Left ventricle myocardium superior (tissue), 1 donor: ENCODE results near the gene CYP27B1. TPM values are rescaled to one million over a fixed set of nuclear protein-coding genes. Genes with fewer than 3 reads are reported as not detected.
A peak's percentile ranks its signal among the peaks of the same experiment; 100 is the strongest.

Source experiments
- ATAC-seq: fragments of 200-7000 bp; cut with Tn5 transposase; one replicate; pipeline ENCODE4 v1.9.1; 2020; ENCODE audit warnings: mild to moderate bottlenecking, moderate library complexity
- DNase-seq: peaks from one replicate; pipeline ENCODE4 v3.0.0-alpha.2; 2020
- intact Hi-C: fragments of 100-400 bp; cut with micrococcal nuclease; formaldehyde crosslinking; loops from one replicate; pipeline ENCODE4 v1.11.0; 2022
- total RNA-seq: library from RNA; stranded (reverse); fragmentation: NEBNext Ultra II Directional; extraction: Animal tissue kit (Norgen Biotek cat#: 25700); gene quantifications from one replicate; pipeline ENCODE4 v1.2.1, GENCODE V29; 2021
- donor health status: DM: no; HTN: yes; CAD: no; lungs with severe emphysema.

CYP27B1 gene
- total RNA-seq, 1 donor from 2014 or later: not detected

DNA sequence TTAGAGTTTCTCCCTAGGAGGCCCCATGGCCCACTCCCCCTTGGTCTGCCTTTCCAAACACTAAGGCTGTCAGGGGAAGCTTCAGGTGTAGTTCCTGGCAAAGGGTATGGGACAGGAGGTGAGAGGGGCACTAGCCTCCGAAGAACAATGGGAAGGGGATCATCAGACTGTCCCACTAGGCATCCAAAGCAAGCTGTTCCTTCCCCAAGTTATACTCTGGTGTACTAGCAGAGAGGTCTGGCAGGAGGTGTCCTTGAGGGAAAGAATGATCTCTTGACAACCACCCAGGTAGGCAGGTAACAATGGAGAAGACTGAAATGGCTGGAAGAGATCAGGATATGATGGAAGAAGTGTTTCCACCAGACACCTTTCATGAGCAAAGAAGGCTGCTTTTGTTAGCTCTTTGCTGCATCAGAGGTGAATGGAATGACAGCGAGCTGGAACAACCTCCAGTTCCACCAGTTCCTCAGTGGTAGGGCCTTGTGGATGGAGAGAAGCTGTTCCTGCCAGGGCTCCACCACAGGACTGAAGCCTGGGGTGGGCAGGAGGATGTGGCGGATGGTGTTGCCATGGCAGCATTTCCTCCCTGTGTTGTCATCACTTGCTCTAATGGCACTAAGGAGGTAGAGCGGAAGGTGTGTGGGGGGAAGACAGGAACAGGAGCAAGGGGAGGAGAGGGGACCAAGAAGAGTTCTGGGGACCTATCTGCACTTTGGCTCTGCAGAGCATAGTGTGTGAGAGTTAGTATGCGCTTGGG is 26.0 kb downstream of the CYP27B1 start:
- DNase-seq (no peak), ATAC-seq (no peak)
- intact Hi-C loops: no loop called here

DNA sequence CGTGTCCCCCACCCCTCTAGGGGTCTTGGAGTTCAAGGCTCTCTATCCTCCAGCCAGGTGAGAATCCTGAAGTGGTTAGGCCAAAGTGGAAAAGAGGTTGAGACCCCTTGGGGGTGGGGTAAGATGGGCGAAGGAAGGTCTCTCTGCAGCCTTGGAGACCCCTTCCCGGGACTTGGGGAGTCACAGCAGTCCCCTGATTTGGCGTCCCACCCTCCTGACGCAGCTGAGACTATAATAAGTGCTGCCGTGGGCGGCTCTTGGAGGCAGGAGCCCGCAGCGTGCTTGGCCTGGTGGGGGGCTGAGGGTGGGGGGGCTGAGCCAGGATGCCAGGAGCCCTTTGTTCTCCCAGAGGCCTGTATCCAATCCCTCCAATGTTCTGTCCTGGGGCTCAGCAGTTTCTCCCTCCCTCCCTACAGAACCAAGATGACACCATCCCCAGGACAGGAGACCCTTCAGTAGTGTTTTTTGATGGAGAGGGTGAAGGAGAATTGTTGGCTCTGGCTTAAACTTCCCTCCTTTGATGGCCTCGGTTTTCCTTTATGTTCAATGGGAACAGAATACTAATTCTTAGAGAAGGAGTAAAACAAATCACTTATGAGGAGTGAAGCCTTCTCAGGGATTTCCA is 26.9 kb downstream of the CYP27B1 start:
- DNase-seq: no peak
- no peak for ATAC-seq
- intact Hi-C loops: no loop called here

DNA sequence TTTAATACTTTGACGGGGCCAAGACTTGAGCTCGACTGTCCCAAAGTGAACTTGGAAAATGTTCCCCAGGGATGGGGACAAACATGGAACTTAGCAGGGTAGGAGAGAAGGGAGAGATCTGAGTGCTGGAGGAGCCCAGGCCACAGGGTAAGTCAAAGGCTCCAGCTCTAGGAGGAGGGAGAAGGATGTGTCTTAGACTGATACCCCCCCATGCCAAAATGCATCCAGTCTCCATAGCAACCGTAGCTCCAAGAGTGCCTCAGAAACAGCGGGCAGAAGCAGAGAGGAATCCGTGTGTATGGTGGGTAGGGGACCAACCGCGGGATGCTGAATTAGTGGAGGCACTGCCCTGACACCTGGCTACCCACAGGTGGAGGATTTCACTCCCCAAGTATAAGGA is 27.5 kb downstream of the CYP27B1 start:
- ATAC-seq (no peak), DNase-seq (no peak)
- intact Hi-C loops: no loop called here

DNA sequence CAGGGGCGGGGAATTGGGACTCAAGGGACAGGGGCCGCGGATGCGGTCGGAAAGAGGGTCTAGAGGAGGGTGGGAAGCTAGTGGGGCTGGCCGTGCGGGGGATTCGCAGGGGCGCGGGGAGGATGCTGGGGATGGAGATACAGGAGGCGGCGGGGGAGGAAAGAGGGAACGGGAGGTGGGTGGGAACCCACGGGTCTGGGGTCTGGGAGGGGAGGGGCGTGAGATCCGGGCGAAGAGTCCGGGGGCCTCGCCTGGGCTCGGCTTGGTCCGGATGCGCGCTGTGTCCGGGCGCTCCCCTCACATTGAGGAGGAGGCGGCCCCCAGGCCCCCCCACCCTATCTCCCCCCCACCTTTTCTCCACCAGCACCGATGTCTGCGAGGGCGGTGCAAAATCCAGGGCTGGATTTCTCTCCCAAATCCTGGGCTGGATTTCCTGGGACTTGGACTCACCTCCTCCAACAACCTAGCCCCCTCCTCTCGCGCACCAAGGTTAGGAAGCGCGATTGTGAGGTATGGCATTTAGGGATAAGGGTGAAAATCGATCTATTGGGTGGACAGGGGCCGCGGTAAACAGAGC is 28.1 kb downstream of the CYP27B1 start, which contains the start of gene AGAP2:
AGAP2 (minus strand) TSS at position 82 of the 577 bp plus-strand sequence. CDS start 496 bp downstream, outside the sequence.
- no peak for DNase-seq

DNA sequence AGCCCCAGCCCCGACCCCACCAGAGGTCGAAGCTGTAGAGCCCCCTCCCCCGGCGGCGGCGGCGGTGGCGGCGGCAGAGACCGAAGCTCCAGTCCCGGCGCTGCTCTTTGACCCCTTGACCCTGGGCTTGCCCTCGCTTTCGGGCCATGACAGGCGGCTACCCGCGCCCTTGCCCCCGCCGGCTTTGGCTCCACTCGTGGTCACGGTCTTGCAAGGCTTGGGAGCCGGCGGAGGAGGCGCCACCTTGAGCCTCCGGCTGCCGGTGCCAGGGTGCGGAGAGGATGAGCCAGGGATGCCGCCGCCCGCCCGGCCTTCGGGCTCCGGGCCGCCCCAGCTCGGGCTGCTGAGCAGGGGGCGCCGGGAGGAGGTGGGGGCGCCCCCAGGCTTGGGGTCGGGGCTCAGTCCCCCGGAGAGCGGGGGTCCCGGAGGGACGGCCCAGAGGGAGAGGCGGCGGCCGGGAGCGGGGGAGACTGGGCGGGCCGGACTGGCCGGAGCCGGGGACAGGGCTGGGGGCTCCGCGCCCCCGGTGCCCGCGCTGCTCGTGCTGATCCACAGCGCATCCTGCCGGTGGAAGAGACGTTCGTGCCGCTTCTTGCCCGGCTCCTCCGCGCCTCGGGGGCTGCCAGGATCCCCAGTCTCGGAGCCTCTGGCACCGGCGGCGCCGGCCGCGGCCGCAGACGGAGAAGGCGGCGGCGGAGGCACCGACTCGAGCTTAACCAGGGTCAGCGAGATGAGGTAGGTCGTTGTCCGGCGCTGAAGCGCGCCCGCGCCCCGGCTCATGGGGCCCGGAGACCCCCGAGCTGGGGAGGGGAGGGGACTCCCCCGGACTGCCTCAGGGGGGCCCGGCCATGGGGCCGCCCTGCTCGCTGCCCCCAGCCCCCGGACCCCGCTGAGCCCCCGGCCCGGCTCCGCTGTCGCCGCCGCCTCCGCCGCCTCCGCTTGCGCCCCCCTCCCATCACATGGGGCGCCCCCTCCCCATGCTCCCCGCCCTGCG is 29.1 kb downstream of the CYP27B1 start:
- no peak for ATAC-seq
- intact Hi-C loops: no loop called here
- no peak for DNase-seq

More for the DNA sequence above, 28.1 kb downstream of the CYP27B1 start, which contains the start of gene AGAP2:
- intact Hi-C loops: no loop called here
- no peak for ATAC-seq

DNA sequence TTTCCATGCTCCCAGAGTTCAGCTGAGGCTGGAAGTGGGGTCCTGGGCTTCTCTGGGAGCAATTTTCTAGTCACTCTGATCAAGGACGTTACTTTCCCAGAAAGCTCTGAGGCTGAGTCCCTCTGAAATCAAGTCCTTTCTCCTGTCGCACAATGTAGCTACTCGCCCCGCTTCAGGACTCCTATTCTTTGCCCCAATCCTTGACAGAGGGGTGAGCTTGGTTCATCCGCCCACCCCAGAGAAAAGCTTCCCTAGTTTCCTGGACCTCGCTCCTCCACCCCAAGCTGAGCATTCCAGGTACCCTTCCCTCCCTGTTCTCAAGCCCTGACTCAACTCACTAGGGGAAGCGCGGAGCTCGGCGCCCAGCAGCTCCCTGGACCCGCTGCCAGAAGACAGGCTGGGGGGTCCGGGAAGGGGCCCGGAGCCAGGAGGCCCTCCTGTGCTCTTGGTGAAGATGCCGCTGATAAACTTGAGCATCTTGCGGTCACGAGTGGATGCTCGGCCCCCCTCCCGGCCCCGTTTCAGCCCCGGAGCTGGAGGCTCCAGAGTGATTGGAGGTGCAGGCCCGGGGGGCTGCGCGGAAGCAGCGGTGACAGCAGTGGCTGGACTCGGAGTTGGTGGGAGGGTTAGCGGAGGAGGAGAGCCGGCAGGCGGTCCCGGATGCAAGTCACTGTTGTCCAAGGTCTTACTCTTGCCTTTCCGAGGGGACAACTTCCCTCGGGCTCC is 30.0 kb downstream of the CYP27B1 start:
- DNase-seq: no peak
- ATAC-seq: no peak
- intact Hi-C loops: no loop called here

DNA sequence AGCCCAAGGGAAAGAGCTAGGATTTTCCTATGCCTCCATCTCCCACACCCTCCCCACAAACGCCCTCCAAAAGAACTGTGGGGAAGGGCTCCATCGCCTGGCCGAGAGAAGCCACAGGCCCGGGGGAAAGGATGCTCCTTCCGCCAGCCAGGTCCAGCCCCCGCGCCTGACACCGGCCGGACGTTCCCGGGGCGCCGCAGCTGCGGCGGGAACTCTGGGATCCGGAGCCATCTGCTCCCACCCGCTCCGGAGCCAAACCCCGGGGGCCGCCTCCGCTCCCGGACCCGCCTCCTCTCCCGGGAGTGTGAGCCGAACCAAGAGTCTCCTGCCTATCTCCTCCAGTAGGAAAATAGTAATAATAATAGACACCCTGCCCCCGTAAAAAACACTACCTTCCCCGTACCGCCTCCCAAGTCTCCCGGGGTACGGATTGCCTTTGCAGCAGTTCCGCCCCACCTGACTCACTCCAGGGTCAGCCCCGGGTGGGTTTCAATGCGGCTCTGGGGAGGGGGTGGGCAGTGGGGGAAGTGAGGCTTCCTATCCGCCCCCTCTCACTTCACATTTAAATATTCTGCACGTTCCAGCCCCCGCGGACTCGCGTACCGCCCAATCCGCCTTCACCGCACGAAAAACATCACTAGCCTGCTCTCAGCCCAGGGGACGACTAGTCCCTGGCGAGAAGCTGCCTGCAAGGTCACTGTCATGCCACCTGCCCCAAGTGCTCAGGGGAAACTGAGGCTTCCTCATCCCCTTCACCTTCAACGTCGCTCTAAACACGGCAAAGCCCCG is 30.7 kb downstream of the CYP27B1 start:
- ATAC-seq (peak; percentile 55), DNase-seq (peak; percentile 63)
- intact Hi-C loops: no loop called here

DNA sequence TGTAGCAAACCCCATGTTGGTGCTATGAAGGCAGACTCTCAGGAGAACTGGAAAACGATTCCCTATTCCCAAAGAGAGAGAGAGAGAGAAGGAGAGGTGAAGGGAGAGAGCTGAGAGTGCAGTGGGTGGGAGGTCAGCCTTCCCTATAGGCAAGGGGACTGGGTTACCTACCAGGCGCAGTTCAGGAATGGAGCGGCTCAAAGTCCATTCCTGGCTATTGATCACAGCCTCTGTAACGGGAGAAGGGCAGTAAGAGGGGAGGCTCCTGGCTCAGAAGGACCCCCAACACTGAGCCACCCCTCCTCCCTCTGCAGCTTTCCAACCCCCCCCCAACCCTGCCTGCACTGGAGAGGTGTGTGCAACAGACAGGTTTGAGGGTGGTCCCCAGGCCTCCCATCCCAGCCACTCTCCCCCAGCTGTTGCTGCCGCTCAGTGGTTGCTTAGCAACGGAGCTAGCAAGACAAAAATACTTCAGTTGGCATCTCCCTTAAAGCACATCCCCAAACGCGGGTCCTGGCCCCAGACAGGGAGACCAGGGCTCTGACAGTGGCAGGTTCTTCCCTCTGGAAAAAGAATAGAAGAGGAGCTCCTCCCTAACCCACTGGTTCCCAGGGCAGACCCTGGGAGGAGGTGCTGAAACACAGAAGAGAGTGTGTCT is 31.6 kb downstream of the CYP27B1 start:
- ATAC-seq (no peak), DNase-seq (no peak)
- intact Hi-C loops: no loop called here

GRCh38 chr12:57734591-57734990 is 32.3 kb downstream of the CYP27B1 start:
- DNase-seq (no peak), ATAC-seq (no peak)
- intact Hi-C loops: no loop called here

- ATAC-seq (no peak), DNase-seq (no peak)
- intact Hi-C loops: no loop called here
Observed at GRCh38 chr12:57733928-57734327, 33.0 kb downstream of the CYP27B1 start.

DNA sequence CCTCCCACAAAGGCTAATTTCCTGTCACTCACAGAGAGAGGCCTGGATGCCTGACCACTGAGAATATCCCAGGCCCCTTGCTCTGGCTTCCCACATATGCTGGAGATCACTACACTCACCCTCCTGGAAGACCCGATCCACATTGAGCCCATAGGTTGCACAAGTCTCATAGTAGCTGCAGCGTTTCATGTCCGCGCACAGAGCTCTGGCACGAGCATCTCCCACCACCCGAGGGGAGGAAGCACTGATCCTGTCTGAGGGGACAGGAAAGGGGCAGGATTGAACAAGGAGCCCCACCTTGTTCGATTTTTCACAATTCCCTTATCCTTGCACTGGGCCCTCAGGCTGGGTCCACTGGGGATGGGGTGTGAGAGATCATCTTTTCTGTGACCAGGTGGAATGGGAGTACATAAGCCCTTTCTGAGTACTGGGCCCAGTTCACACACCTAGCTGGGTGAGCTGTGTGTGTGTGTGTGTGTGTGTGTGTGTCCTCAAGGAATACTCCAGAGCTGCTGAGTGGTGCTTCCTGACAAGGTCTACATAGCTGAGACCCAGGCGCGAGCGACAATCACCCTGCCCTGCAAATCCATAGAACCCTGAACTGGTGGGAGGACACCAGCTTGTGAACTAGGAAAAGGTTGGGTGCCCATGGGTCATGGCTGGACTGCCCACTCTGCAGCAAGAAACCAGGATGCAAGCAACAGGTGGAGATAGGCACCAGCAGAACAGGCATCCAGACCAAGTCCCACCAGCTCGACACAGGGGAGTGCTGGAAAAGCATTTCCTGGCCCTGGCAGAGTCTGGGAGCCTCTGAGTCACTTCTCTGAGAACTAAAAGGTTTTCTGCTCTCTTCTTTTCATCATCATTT is 33.9 kb downstream of the CYP27B1 start:
- intact Hi-C loops: no loop called here
- DNase-seq: no peak
- ATAC-seq: no peak

- intact Hi-C loops: no loop called here
- DNase-seq: no peak
- no peak for ATAC-seq
Observed at GRCh38 chr12:57732270-57732669, 34.6 kb downstream of the CYP27B1 start.

DNA sequence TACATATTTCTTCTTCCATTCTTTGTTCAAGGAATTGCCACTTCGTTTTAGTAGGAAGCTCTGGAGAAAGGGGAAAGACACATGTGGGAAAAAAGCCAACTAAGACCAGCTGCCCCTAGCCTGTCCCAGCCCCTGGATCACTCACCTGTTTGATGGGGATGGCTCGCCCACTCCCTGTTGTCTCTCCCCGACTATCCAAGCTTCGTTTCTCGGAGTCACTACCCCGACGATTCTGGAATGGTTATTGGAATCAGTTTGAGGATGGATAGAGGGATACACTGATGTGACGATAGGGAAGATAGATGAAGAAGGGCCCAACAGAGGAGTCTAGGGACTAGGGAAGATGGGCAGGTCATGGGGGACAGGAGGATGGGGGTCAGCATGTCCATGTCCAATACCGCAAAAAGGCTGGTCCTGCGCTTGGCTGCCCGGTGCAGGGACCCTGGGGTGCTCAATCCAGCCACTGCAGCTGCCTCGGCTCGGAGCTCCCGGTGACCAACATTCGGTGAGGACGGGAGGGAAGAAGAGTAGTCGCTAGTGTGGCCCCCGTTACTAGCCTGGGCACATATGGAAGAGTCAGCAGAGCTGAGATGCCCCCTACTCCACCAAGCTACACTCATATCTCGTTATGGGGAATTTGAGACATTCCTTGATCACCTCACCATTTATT is 35.3 kb downstream of the CYP27B1 start:
- intact Hi-C loops: no loop called here
- DNase-seq: no peak

DNA sequence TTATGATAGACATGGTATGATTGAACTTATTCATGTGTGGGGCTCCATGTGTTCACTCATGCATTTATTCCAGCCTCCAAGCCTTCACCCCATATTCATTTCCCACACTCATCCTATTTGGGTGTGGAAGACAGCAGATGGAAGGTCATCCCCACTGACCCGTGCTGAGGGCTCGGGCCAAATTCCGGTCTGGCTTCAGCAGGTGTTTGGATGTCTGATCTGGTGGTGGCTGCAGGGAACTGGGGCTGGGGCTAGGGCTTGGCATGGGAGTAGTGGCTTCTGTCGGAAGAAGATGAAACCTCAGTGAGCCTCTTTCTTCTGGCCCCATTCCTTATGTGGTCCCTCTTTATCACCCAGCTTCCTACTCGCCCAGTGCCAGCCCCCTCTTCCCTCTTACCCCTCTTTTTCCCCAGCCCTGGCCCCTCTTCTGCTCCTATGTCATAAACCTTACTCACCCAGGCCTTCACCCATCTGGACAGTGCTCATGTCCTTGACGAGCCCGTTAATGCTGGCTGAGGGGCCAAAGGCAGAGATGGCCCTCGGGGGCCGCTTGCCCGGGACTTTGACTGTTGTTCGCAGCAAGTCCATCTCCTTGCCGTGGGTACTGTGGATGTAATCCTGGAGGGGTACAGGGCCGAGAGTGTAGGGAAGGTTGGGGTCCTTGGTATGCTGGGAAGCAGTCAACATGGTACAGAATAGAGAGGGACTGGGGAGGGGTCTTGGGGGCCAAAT is 36.4 kb downstream of the CYP27B1 start:
- intact Hi-C loops: no loop called here
- ATAC-seq (no peak), DNase-seq (no peak)

More for the DNA sequence above, 35.3 kb downstream of the CYP27B1 start:
- no peak for ATAC-seq

DNA sequence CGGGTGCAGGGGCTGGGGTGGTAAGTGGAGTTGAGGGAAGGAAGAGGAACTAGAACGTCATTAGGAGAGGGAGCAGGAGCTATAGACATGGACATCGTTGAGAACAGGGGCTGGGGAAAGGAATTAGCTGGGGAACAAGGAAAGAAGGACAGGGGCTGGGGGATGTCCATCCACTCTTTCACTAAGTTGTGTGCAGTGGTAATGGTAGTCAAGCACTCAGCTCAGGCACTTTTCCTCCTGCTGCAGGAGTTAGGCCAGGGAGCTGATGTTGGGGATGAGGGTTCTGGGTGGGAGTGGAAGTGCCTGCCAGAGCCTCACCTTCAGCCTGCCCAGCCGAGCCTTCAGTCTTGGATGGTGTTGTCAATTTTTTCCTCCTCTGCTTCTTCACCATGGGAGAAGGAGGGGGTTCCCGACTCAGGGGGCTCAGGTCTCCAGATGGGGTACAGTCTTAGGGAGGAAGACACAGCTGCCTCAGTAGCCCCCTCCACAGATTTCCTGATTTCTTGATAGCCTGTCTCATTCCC is 37.5 kb downstream of the CYP27B1 start:
- no peak for DNase-seq
- intact Hi-C loops: no loop called here
- no peak for ATAC-seq
